NCI-H345 (cell line): ENCODE measurements around the gene CNTNAP2.
A peak's percentile ranks its signal among the peaks of the same experiment; 100 is the strongest.

Experiments used
- DNase-seq: peaks from one replicate; lab custom pipeline; 2025; lab: John Stamatoyannopoulos, UW

CNTNAP2 gene

DNA sequence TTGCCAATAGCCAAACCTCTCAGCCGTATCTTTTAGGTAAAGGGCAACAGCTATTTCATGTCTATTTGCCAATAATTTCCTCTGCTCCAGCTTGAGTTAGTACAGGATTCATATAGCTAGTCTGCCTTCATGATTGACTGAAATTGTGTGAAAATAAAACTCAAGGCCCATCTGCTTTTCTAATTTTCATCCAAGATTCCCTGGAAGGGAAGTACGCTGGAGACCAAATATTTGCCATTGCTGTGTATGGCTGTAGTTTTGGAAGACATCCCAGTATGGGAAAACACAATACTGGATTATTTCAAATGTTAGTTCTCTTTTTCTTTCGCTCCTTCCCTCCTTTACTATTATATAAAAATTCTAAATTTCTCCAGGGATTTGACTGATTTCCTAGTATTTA, 652.4 kb downstream of the CNTNAP2 start:
- no peak for DNase-seq

DNA sequence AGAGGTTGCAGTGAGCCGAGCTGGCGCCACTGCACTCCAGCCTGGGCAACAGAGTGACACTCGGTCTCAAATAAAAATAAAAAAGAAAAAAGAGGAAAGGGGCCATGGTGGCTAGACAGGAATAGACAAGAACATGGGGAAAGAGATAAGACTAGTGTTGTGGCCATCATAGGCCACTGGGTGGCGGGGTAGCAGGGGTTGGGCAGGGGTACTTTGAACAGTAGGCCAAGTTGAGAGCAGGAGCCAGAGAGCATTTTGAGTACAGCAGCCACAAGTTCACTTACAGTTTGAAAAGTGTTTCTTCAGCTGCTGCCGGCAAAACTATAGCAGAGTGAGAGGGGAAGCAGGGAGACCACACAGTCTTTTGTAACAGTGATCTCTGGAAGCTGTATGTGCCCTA, 656.0 kb downstream of the CNTNAP2 start:
- DNase-seq: no peak

DNA sequence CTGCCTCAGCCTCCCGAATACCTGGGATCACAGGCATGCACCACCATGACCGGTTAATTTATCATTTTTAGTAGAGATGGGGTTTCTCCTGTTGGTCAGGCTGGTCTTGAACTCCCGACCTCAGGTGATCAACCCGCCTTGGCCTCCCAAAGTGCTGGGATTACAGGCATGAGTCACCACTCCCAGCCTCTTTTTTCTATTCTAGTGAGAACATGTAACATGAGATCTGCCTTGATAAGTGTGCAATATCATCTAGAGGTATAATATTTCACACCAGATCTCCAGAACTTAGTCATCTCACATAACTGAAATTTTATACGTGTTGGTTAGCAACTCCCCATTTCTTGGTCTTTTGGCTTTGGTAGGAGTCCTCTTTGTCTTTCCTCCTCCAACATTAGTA, 656.9 kb downstream of the CNTNAP2 start:
- DNase-seq: no peak

DNA sequence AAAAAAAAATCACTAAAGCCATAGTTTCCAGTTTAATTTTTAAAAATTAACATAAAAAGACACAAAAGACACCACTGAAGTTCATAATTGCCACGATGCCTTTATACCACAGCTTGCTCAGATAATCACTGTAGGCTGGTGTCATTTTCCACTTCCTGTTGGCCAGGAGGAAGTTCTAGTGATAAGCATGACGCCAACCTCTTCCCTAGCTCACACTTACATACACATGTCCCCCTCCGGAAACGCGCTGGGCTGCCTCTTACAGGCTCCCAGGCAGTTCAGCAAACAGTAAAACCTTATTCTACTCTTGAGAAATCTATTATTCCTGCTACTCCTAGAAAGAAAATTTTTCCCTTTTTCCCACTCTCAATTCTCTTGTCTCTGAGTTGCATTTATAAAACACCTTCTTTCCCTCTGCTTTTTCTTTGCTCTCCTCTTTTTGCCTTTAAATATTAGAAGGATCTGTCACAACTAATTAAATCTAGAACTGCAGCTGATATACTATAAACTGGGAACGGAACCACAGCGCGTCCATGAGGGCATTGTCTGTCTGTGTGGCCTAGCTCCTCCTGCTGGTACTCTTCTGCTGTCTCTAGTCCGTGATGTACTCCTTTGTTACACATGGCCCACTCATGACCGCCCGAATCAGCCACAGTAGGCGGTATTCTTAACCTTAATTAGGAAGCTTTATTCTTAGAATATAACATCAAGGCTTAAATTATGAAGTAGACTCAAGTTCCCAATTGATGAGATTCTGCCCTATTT, 664.9 kb downstream of the CNTNAP2 start:
- DNase-seq: no peak

DNA sequence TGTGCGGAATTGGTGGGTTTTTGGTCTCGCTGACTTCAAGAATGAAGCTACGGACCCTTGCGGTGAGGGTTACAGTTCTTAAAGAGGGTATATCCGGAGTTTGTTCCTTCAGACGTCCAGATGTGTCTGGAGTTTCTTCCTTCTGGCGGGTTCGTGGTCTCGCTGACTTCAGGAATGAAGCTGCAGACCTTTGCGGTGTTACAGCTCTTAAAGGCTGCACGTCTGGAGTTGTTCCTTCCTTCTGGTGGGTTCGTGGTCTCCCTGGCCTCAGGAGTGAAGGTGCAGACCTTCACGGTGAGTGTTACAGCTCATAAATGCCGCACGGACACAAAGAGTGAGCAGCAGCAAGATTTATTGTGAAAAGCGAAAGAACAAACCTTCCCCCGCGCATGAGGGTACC, 670.7 kb downstream of the CNTNAP2 start:
- DNase-seq: no peak

DNA sequence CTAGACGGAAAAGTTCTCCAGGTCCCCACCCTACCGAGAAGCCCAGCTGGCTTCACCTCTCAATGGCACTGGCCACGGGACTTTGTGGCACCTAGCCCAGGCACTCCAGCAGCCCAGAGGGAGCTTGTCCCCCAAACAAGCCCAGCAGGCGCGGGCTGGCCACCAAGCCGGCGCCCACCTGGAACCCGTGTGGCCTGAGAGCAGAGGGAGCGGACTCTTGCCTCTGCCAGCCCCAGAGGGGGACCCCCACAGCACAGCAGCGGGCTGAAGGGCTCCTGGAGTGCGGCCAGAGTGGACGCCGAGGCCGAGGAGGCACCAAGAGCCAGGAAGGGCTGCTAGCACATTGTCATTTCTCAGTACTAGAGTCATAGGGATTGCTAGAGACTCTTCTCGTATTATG, 671.4 kb downstream of the CNTNAP2 start:
- DNase-seq: no peak

DNA sequence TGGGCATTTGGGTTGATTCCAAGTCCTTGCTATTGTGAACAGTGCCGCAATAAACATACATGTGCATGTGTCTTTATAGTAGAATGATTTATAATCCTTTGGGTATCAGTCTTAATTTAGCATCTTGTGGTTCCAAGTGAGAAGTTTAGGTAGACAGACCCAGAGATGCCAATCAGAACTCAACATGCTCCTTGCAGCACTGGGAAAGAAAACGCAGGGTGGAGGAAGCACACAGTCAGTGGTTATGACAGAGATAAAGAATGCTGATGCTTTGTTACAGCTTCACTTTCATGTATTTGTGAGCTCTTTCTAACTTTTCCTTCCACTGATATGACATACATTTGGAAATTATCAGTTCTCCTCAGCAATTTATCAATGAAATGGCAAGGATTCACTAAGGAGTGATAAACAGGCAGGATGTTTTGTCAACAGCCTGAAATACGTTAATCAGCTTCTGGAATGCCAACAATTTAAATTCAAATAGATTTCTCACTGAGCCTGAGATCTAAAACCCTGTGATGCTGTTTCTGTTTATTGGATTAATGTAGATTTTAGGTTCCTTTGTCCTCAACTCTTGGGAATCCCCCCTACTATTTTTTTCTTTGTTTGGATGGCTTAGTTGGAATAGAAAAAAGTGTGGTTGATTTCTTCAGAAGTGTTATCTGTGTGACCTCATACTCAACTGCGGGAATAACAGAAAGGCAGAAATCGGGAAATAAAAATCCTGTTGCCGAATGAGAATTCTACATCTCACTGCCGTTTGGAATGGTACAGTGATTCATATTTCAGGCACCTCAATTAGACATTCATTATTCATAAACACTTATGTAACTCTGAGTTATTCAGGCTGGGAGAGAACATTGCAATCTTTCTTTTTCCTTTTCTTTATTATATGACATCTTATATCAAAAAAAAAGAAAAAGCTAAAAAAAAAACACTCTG, 675.0 kb downstream of the CNTNAP2 start:
- no peak for DNase-seq

DNA sequence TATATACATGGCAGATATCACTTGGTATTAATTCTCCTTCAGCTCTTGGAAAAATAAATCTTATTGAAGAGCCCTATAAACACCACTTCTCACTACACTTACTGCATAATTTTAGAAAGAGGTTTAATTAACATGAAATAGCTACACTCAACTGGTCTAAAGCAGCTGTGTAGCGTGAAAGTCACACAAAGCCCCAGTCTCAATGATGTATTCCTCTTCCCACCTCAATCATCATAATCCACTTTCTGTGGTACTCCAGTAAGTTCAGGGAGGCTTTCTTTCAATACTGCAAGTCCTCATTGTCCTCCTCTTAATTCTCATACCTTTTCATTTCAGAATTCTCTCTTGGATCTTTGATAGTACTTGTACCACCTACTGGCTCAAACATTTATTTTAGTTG, 688.0 kb downstream of the CNTNAP2 start:
- no peak for DNase-seq

DNA sequence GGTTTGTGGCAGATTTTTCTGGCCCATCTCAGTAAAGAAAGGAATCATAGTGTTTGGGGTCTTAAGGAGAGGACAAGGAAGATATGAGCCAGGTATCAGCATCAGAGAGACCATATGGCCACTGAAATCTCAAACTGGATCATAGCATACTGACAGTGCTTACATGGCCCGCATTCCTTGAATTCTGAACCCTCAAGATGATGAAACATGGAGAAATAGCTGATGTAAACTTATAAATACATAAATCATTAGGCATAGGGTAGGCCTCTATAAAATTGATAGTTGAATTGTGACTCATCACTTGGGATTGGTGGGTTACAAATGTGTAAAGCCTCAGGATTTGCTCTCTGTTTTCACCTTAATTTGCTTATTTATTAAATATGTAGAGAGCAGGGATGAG, 688.5 kb downstream of the CNTNAP2 start:
- no peak for DNase-seq

DNA sequence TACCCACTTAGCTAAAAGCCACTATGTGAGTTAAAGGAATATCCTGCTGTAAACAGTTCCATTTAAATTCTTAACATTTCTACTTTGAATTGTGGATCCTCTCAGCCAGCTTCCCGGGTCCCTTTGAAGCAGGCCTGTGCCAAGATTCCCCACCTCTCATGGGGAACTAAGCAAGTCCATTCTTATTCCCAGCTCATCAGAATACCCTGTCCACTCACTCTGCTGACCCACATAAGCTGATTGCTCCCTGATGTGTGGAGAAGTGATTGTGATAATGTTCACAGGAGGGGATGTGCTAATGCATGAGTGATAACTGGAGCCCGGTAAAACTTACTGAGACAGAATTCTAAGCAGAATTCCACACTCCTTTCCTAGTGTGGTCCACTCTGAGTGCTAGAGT, 709.7 kb downstream of the CNTNAP2 start:
- DNase-seq: no peak

DNA sequence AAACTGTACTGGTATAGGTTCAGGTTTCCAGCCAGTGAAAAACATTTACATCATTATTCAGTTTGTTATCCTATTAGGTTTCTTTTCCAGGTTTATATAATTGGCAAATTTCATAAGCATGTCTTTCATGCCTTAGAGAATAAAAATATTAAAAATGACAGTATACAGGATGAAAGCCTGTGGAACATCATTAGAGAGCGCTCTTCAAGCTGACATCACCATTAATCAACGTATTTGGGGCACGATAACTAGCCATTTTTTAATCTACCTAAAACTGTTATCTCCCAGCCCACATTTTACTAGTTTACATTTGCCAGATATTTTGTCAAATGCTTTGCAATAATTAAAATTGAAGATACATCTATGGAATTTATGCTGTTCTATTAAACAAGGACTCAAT, 714.1 kb downstream of the CNTNAP2 start:
- DNase-seq: no peak

DNA sequence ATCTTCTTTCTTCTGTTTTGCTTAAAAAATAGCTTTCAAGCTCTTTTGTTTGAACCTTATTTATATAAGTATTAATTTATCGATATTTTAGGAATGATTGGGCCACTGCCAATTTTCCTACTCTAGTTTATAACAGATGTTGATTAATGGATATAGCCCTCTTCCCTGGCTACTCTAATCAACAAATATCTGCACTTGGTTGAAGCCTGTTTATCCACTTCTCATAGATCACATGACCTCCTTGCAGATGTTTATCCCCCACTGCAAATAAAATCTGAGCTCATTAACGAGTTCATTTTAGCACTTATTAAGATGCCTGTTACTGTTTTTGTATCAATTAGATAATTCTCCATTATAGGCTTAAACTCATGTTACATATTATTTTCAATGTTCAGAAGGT, 715.3 kb downstream of the CNTNAP2 start:
- no peak for DNase-seq

DNA sequence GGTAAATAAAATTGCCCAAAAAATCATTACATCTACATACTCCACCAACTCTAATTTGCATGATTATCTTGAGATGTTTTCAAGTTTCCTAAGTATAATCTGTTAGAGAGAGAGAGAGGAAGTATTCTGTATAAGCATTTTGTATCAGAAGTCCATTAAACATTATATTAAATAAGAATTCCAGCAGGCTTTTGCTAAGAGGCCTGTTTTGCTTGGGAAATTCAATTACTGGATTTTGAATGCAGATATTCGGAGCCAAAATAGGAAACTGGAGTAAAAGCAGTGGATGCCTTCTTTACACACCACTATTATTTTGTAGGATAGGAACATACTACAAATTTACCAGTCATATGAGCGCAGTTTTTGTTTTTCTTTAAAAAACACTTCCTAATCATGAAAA, 727.8 kb downstream of the CNTNAP2 start:
- DNase-seq: no peak

DNA sequence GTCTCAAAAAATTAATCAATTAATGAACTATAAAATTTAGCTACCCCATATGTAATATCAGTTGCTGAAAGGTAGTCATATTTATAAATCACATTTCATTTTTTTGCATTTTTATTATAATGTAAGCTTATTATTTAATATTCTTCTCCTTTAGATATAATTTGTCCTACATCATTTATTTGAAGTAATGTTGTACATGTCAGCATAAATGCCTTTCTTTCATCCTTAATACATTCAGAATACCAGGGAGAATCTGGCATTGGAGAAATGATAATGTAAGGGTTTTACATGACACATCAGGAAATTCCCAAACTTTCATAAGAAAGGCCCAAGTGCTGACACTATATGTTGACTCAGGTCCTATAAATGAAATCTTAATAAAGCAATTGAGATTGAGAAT, 742.1 kb downstream of the CNTNAP2 start:
- DNase-seq: no peak

DNA sequence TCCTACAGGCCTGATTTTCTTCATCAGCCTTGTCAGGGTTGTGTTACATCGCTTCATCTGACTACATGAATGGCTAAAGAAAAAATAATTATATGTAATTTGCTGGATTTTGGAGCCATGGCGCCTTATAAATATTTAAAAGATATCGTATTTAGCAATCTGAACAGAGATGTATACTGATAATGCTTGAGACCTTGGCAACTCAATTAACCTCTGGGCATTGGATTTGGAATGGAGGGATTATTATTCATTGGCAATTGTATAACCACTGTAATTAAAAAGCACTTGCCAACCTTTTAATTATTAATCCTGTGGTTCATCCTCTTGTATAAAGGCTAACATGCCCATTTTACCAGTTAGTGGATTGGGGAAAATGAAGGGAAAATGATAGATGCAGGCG, 745.1 kb downstream of the CNTNAP2 start:
- no peak for DNase-seq

DNA sequence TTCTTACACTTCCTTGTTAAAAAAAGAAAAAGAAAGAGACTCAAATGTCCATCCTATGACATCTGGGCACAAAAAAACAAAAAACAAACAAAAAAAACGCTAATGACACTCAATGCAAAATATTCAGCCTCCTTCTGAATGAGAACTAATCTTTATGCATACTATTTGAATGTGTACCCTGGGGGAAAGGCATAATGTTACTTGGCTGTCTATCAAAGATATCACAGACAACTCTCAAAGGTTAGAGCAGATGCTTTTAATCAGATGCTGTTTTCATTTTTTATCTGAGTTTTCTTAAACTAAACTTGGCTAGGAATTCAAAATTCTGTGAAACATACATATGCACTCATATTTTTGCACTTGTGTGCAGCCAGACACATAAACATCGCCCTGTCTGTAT, 745.8 kb downstream of the CNTNAP2 start:
- DNase-seq: no peak

DNA sequence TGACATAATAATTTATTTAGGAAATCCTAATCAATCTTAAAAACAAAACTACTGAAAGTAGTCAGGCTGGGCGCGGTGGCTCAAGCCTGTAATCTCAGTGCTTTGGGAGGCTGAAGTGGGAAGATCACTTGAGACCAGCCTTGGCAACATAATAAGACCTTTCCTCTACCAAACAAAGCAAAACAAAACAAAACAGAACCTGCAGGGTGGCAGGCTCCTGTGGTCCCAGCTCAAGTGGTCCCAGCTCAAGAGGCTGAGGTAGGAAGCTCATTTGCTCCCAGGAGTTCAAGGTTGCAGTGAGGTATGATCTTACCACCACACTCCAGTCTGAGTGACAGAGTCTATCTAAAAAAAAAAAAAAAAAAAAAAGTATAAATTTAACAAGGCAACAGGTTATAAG, 748.0 kb downstream of the CNTNAP2 start:
- peak; percentile 84 for DNase-seq

DNA sequence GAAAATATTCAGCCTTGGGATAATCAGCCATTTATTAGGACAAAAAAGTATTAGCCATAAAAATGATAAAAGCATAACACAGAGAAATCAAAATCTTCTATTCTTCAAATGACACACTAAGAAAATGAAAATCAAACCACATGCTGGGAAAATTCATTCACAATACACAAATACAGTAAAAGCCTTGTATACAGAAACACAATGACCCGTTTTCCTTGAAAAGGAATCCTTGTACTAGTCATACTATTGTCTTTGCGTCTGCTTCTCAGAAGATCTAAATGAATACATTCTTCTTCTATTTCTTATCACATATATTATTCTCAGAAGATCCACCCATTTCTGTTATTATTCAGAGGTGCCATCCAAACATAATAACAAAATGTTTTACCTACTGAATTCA, 749.1 kb downstream of the CNTNAP2 start:
- no peak for DNase-seq

DNA sequence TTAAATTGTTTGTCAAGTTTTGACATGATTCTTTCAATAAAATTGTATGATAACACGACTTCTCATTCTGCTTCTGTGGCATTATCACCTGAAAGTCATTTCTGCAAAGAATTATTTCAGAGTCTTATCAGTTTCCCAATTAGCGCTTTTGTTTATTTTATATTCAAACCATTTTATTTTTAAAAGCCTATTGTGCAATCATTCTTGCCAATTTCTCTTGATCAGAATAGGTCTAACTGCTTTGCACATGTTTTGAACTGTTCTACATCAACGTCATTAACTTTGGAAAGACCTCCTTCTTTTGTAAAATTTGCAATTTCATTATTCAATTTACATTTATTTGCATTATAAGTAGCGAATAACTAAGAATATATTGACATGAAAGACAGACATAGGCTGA, 758.1 kb downstream of the CNTNAP2 start:
- no peak for DNase-seq

DNA sequence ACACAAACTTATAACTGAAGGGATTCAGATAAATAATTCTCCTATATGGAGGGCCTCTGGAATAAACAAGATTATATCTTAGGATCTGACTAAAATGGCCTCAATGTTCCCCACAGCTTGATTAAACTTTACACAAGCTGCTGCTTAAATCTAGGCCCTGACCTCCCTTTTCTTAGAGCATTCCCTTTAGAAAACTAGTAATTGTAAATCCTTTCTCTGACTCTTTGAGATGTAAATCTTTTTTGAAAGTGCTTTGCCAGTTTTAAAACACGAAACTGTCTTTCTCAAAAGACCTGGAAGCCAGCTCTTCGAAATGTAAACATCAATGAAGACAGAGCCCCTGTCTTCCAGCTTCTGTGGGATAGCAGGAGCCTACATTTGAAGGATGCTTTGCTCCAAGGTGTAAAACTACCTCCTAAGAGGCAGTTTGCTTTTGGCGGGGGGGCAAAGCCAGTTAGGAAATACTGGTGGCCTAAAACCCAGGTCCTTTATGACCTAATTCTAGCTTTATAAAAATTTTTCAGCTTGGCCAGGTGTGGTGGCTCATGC, 758.7 kb downstream of the CNTNAP2 start:
- DNase-seq: no peak

DNA sequence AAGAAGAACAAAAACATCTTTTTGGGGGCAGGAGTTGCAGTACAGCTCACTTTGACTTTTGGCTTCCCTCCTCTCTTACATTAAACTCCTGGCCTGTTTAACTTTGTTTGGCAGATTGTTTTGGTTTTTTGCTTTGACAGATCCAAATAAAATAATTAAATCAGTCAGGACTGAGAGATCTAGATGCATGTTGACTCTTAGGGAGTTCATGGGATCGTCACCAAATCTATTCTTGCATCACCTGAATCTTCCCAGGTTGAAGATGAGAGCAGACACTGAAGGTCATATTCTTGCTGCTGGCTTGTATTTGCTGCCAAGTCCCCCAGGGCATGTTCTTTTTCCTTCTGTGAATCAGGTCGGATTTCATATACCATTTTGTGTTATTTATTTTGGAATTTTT, 759.4 kb downstream of the CNTNAP2 start:
- DNase-seq: no peak

DNA sequence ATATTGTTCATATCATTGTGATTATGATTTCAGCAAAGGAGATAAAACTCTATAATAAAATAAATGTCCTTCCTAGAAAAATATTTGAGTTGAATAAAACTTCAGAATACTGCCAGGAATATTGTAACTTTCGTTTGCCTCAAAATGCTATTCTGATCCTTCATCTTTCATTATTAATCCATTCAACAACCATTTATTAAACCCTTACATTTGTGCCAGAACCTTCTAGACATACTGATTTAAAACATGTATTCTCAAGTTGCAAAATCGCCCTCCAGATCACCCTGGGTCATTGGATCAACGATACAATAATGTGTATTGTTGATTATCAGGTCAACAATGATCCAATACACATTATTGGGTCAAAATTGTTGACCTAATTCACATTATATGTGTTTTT, 759.8 kb downstream of the CNTNAP2 start:
- DNase-seq: no peak

DNA sequence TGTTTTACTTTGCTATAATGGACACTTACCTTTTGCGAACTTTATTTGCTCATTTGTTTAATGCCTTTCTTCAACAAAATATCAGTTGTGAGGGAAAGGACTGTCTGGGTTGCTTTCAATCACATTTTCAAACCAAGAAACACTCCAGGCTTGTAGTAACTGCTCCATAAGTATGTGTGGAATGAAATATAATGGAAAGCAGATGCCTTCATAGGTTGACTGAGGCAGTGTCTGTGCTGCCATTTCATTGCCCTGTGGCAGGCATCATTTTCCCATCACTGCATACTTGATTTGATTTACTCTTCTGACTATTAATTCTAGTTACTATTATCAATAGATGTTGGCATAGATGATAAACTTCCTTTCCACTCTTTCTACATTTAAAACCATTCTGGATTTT, 762.3 kb downstream of the CNTNAP2 start:
- no peak for DNase-seq
